22Rv1 (cell line): ENCODE results near the gene SERPINA5.

Source experiments
- H3K27ac ChIP-seq: fragments of 450-650 bp; 2 replicates; pipeline ENCODE4 v1.5.1; 2017
- ZFX ChIP-seq: fragments of 450-650 bp; IDR thresholded peaks from 2 replicates; pipeline ENCODE4 v1.6.1; 2017; ENCODE audit warnings: antibody characterized with exemption, borderline replicate concordance
- TF ChIP-seq, protein P1 (sequence below): fragments of 450-650 bp; IDR thresholded peaks from 2 replicates; pipeline ENCODE4 v1.5.1; 2017; ENCODE audit warnings: mild to moderate bottlenecking

Gene SERPINA5

GRCh38 chr14:94562022-94562421 lies 19.2 kb upstream of the SERPINA5 start:
- TF ChIP-seq ZFX, result no peak
- TF ChIP-seq, protein P1, sequence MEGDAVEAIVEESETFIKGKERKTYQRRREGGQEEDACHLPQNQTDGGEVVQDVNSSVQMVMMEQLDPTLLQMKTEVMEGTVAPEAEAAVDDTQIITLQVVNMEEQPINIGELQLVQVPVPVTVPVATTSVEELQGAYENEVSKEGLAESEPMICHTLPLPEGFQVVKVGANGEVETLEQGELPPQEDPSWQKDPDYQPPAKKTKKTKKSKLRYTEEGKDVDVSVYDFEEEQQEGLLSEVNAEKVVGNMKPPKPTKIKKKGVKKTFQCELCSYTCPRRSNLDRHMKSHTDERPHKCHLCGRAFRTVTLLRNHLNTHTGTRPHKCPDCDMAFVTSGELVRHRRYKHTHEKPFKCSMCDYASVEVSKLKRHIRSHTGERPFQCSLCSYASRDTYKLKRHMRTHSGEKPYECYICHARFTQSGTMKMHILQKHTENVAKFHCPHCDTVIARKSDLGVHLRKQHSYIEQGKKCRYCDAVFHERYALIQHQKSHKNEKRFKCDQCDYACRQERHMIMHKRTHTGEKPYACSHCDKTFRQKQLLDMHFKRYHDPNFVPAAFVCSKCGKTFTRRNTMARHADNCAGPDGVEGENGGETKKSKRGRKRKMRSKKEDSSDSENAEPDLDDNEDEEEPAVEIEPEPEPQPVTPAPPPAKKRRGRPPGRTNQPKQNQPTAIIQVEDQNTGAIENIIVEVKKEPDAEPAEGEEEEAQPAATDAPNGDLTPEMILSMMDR, result no peak
- H3K27ac ChIP-seq, result no peak overlapping the region

GRCh38 chr14:94562941-94563883 lies 18.0 kb upstream of the SERPINA5 start:
- TF ChIP-seq ZFX, result no peak
- TF ChIP-seq, protein P1, result no peak
- no peak overlapping the region for H3K27ac ChIP-seq

DNA sequence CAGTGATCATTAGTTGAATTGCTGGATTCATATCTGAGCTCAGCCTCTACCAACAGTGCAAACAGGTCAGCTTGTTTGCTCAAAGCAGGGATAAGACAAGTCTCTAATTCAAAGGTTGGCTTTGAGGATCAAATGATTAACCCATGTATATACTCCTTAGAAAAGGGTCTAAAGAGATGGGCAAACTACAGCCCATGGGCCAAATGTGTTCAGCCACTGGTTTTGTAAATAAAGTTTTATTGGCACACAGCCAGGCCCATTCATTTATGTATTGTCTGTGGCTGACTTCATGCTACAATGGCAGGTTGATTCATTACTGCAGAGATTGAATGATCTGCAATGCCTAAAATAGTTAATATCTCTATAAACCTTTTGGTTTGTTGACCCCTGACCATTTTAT lies 16.8 kb upstream of the SERPINA5 start:
- TF ChIP-seq, protein P1, result no peak
- TF ChIP-seq ZFX, result no peak

GRCh38 chr14:94568186-94568585 lies 13.0 kb upstream of the SERPINA5 start:
- TF ChIP-seq, protein P1, result no peak
- TF ChIP-seq ZFX, result no peak
- no peak overlapping the region for H3K27ac ChIP-seq

More for the DNA sequence above, 16.8 kb upstream of the SERPINA5 start:
- H3K27ac ChIP-seq, result no peak overlapping the region

DNA sequence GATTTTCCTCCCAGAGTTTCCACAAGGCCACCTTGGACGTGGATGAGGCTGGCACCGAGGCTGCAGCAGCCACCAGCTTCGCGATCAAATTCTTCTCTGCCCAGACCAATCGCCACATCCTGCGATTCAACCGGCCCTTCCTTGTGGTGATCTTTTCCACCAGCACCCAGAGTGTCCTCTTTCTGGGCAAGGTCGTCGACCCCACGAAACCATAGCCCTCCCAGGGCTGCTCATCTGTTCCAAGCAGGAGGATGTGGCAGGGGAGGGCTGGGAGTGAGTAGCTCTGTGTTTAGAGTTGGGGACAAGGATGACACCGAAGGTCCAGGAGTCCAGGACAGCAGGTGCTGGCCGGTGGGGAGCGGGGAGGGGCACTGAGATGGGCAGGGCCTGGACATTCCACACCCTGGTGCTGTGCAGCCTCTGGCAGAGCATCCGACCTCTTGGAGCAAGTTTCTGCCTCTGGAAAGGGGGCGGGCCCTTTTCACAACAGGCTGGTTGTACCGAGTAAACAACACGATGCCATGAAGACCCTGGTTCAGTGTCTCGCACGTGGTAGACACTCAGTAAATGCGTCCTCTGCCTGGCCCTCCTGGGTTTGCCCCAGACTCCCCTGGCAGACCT lies 11.7 kb upstream of the SERPINA5 start:
- no peak overlapping the region for H3K27ac ChIP-seq

GRCh38 chr14:94570002-94570400 lies 11.2 kb upstream of the SERPINA5 start:
- no peak overlapping the region for H3K27ac ChIP-seq
- TF ChIP-seq ZFX, result no peak
- TF ChIP-seq, protein P1, result no peak

More for the DNA sequence above, 11.7 kb upstream of the SERPINA5 start:
- TF ChIP-seq, protein P1, result no peak
- TF ChIP-seq ZFX, result no peak

GRCh38 chr14:94570440-94570839 lies 10.8 kb upstream of the SERPINA5 start:
- H3K27ac ChIP-seq, result no peak overlapping the region
- TF ChIP-seq, protein P1, result no peak
- no peak for TF ChIP-seq ZFX
